Mammary epithelial cell (primary cell): ENCODE data around the gene CPNE9.

ENCODE experiments used
- CTCF ChIP-seq, 2 donors: IDR thresholded peaks in 1 of 2; conservative IDR thresholded peaks in 1 of 2; 2 replicates each; pipeline ENCODE4 v1.5.1; 2011 to 2012; ENCODE audit warnings: inconsistent platforms in 2 of 2, low read length in 2 of 2, mild to moderate bottlenecking in 2 of 2, control low read depth in 1 of 2, low read depth in 1 of 2; ENCODE audit not compliant: insufficient read depth in 1 of 2; ENCODE audit errors: extremely low read depth in 1 of 2
- EZH2 ChIP-seq: IDR thresholded peaks from 2 replicates; pipeline ENCODE4 v1.6.1; 2012; ENCODE audit warnings: low read length, inconsistent platforms, borderline replicate concordance

DNA sequence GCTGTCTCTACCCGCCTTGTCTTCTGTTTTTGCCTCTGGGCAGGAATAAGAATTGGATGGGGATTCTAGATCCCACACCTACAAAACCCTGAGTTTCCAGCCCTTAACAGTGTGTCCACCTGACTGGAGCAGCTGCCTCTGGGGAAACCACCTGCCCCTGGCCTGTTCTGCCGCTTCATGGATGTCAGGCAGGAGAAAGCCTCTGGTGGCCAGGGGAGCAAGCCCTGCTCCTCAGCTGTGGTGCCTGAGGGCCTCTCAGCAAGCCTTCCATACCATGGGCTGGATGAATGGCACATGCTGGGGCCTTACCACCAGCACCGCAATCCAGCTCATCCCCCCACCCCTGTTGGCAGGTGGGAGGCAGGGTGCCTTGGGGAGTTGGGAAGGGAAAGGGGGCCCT, 5.3 kb upstream of the CPNE9 start:
- no peak for TF ChIP-seq CTCF (conservative IDR thresholded peaks at IDR 0.05 in 1 of 2, IDR thresholded peaks at IDR 0.05 in 1 of 2; ENCODE audit: extremely low read depth in 1 of 2, insufficient read depth in 1 of 2, low read depth in 1 of 2, low read length in 2 of 2)
- no peak for TF ChIP-seq EZH2
